Measurements from ENCODE around the gene KHDC4.
A peak's percentile ranks its signal among the peaks of the same experiment; 100 is the strongest.

Gene KHDC4

GRCh38 chr1:155969377-155969791 is 35.2 kb upstream of the KHDC4 start:
- DNase-seq (ENCODE audit: low spot score) = no peak

GRCh38 chr1:155968670-155969069 is 34.5 kb upstream of the KHDC4 start:
- DNase-seq (ENCODE audit: low spot score) = no peak

- DNase-seq (ENCODE audit: low spot score) = no peak
These were observed 33.8 kb upstream of the KHDC4 start for GRCh38 chr1:155968051-155968400.

- DNase-seq (ENCODE audit: low spot score) = no peak
These were observed 33.3 kb upstream of the KHDC4 start for GRCh38 chr1:155967341-155968050.

- no peak for DNase-seq (ENCODE audit: low spot score)
These were observed 32.5 kb upstream of the KHDC4 start for GRCh38 chr1:155966750-155967149.

- DNase-seq (ENCODE audit: low spot score) = no peak
These were observed 31.9 kb upstream of the KHDC4 start for GRCh38 chr1:155966135-155966534.

- no peak for DNase-seq (ENCODE audit: low spot score)
These were observed 30.0 kb upstream of the KHDC4 start for GRCh38 chr1:155964193-155964592.

GRCh38 chr1:155962599-155963211 is 28.5 kb upstream of the KHDC4 start:
- DNase-seq (ENCODE audit: low spot score) = no peak

GRCh38 chr1:155961937-155962336 is 27.7 kb upstream of the KHDC4 start:
- peak; percentile 94 for DNase-seq (ENCODE audit: low spot score)

GRCh38 chr1:155960081-155960745 is 26.0 kb upstream of the KHDC4 start:
- DNase-seq (ENCODE audit: low spot score) = no peak

- no peak for DNase-seq (ENCODE audit: low spot score)
These were observed 23.2 kb upstream of the KHDC4 start for GRCh38 chr1:155957411-155957915.

GRCh38 chr1:155954645-155955044 is 20.4 kb upstream of the KHDC4 start:
- no peak for DNase-seq (ENCODE audit: low spot score)

- DNase-seq (ENCODE audit: low spot score) = no peak
These were observed 18.3 kb upstream of the KHDC4 start for GRCh38 chr1:155952505-155952890.

GRCh38 chr1:155951753-155952504 is 17.7 kb upstream of the KHDC4 start:
- DNase-seq (ENCODE audit: low spot score) = no peak

- no peak for DNase-seq (ENCODE audit: low spot score)
These were observed 16.6 kb upstream of the KHDC4 start for GRCh38 chr1:155950829-155951228.

GRCh38 chr1:155947741-155948140 is 13.5 kb upstream of the KHDC4 start:
- no peak for DNase-seq (ENCODE audit: low spot score)

GRCh38 chr1:155947292-155947691 is 13.1 kb upstream of the KHDC4 start:
- no peak for DNase-seq (ENCODE audit: low spot score)

- no peak for DNase-seq (ENCODE audit: low spot score)
These were observed 12.5 kb upstream of the KHDC4 start for GRCh38 chr1:155946633-155947219.

GRCh38 chr1:155944444-155944799 is 10.2 kb upstream of the KHDC4 start:
- DNase-seq (ENCODE audit: low spot score) = no peak

- peak; percentile 11 for DNase-seq (ENCODE audit: low spot score)
These were observed 8.4 kb upstream of the KHDC4 start for GRCh38 chr1:155942578-155943141.

- no peak for DNase-seq (ENCODE audit: low spot score)
These were observed 7.8 kb upstream of the KHDC4 start for GRCh38 chr1:155941845-155942531.
